ENCODE results near the gene CDCP1.

Gene CDCP1

DNA sequence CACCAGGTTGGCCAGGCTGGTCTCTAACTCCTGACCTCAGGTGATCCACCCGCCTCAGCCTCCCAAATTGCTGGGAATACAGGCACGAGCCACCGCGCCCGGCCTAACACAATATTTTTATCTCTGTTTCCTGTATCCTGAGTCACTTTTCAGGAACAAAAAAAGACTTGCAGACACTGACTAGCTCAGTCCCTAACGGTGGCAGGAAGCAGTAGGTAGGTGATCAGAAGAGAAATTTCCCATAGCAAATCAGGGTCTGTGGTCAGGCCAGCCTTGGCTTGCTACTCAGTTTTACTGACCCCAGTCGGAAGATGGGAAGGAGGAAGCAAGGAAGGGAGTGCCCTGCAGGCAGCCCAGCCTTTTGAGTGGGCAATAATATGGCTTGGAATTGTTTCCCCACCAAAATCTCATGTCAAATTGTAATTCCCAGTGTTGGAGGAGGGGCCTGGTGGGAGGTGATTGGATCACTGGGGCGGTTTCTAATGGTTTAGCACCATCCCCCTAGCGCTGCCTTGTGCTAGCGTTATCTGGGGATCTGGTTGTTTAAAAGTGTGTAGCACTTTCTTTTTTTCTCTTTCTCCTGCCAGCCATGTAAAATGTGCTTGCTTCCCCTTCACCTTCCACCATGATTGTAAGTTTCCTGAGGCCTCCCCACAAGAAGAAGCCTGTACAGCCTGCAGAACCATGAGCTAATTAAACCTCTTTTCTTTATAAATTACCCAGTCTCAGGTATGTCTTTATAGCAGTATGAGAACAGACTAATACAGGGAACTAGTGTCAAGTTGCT, 19.5 kb upstream of the CDCP1 start:
- Histone ChIP-seq H3K79me2 (ENCODE audit: insufficient read depth, low read length) (no peaks in the 10 kb centered on the region), H4K20me1 (ENCODE audit: insufficient read depth, low read length) (no peaks in the 10 kb centered on the region), H3K4me3 (ENCODE audit: low read depth, low read length, poor library complexity, severe bottlenecking) (no peak overlapping the region), H3K27ac (ENCODE audit: low read depth, low read length, poor library complexity, severe bottlenecking) (no peak overlapping the region), H3K4me2 (ENCODE audit: low read length) (no peak overlapping the region), H2AFZ (ENCODE audit: low read length) (no peak overlapping the region), H3K9me2 (ENCODE audit: low read depth, low read length) (no peaks in the 10 kb centered on the region), H3K4me1 (ENCODE audit: insufficient read depth, low read length, severe bottlenecking) (no peaks in the 10 kb centered on the region), H3K9me3 (ENCODE audit: low read length) (no peaks in the 10 kb centered on the region), H3F3A (ENCODE audit: insufficient read depth, low read length) (no peaks in the 10 kb centered on the region), H3K36me3 (ENCODE audit: insufficient read depth, low read length) (no peaks in the 10 kb centered on the region), H3K27me3 (ENCODE audit: insufficient read depth, low read length) (no peaks in the 10 kb centered on the region), H3K9ac (ENCODE audit: low read length) (no peak overlapping the region)
- TF ChIP-seq, protein P1, sequence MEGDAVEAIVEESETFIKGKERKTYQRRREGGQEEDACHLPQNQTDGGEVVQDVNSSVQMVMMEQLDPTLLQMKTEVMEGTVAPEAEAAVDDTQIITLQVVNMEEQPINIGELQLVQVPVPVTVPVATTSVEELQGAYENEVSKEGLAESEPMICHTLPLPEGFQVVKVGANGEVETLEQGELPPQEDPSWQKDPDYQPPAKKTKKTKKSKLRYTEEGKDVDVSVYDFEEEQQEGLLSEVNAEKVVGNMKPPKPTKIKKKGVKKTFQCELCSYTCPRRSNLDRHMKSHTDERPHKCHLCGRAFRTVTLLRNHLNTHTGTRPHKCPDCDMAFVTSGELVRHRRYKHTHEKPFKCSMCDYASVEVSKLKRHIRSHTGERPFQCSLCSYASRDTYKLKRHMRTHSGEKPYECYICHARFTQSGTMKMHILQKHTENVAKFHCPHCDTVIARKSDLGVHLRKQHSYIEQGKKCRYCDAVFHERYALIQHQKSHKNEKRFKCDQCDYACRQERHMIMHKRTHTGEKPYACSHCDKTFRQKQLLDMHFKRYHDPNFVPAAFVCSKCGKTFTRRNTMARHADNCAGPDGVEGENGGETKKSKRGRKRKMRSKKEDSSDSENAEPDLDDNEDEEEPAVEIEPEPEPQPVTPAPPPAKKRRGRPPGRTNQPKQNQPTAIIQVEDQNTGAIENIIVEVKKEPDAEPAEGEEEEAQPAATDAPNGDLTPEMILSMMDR (IDR thresholded peaks at IDR 0.05; ENCODE audit: low read length) = no peak
- no peak for TF ChIP-seq EZH2 (IDR thresholded peaks at IDR 0.05; ENCODE audit: borderline replicate concordance, low read length)

DNA sequence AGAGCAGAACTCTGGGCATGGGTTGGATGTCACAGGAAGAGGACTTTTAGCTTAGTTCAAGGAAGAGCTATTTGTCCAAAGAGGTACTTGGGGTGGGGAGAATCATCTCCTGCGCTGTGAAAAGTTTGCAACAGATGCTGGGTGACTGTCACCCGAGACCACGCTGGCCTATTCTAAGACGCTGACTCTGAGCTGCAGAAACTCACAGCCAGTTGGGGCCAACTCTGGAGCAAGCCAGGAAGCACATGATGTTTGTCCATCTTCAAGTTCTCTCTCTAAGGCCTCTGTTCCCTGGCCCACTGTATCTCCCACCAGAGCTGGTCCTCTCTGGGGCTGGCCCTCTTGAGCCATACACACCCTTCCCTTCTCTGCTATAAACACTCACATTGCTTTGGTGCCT, 17.9 kb upstream of the CDCP1 start:
- Histone ChIP-seq H3K4me1 (ENCODE audit: insufficient read depth, low read length, severe bottlenecking) (no peaks in the 10 kb centered on the region), H3K27me3 (ENCODE audit: insufficient read depth, low read length) (no peaks in the 10 kb centered on the region), H3K36me3 (ENCODE audit: insufficient read depth, low read length) (no peaks in the 10 kb centered on the region), H3K9me3 (ENCODE audit: low read length) (no peaks in the 10 kb centered on the region), H3K4me2 (ENCODE audit: low read length) (no peak overlapping the region), H3K27ac (ENCODE audit: low read depth, low read length, poor library complexity, severe bottlenecking) (no peak overlapping the region), H3K9me2 (ENCODE audit: low read depth, low read length) (no peaks in the 10 kb centered on the region), H2AFZ (ENCODE audit: low read length) (no peak overlapping the region), H4K20me1 (ENCODE audit: insufficient read depth, low read length) (no peaks in the 10 kb centered on the region), H3K79me2 (ENCODE audit: insufficient read depth, low read length) (no peaks in the 10 kb centered on the region), H3K9ac (ENCODE audit: low read length) (no peak overlapping the region), H3K4me3 (ENCODE audit: low read depth, low read length, poor library complexity, severe bottlenecking) (no peak overlapping the region), H3F3A (ENCODE audit: insufficient read depth, low read length) (no peaks in the 10 kb centered on the region)
- TF ChIP-seq EZH2 (IDR thresholded peaks at IDR 0.05; ENCODE audit: borderline replicate concordance, low read length) = no peak
- TF ChIP-seq, protein P1 (IDR thresholded peaks at IDR 0.05; ENCODE audit: low read length) = no peak

DNA sequence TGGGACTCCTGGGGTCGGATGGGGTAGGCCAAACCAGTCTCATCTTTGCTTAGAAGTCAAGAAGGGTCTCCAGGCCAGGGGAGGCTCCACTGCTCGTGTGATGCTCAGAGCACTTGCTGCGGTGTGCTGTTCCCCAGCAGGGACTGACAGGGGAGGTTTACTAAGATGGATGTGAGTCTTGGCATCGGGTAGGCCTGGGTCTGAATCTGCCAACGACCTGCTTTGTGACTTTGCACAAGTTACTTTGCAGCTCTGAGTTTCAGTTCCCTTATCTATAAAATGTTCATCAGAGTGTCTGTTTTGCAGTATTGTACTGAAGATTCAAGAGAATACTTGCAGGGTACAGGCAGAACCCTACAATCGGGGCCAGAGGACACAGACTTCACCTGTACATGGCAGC, 17.3 kb upstream of the CDCP1 start:
- Histone ChIP-seq H3K27me3 (ENCODE audit: insufficient read depth, low read length) (no peaks in the 10 kb centered on the region), H3K9me2 (ENCODE audit: low read depth, low read length) (no peaks in the 10 kb centered on the region), H3K4me2 (ENCODE audit: low read length) (no peak overlapping the region), H3K4me3 (ENCODE audit: low read depth, low read length, poor library complexity, severe bottlenecking) (no peak overlapping the region), H3K27ac (ENCODE audit: low read depth, low read length, poor library complexity, severe bottlenecking) (no peak overlapping the region), H3K9ac (ENCODE audit: low read length) (no peak overlapping the region), H3F3A (ENCODE audit: insufficient read depth, low read length) (no peaks in the 10 kb centered on the region), H3K9me3 (ENCODE audit: low read length) (no peaks in the 10 kb centered on the region), H2AFZ (ENCODE audit: low read length) (no peak overlapping the region), H3K79me2 (ENCODE audit: insufficient read depth, low read length) (no peaks in the 10 kb centered on the region), H3K4me1 (ENCODE audit: insufficient read depth, low read length, severe bottlenecking) (no peaks in the 10 kb centered on the region), H3K36me3 (ENCODE audit: insufficient read depth, low read length) (no peaks in the 10 kb centered on the region), H4K20me1 (ENCODE audit: insufficient read depth, low read length) (no peaks in the 10 kb centered on the region)
- TF ChIP-seq, protein P1 (IDR thresholded peaks at IDR 0.05; ENCODE audit: low read length) = no peak
- no peak for TF ChIP-seq EZH2 (IDR thresholded peaks at IDR 0.05; ENCODE audit: borderline replicate concordance, low read length)
